ENCODE measurements around the gene ARHGAP44.

GRCh38 chr17:12911239-12911638 lies 121.9 kb downstream of the ARHGAP44 start:
- TF ChIP-seq POLR2AphosphoS5 (IDR thresholded peaks at IDR 0.05; ENCODE audit: low read depth, low read length) (no peak), POLR2A (IDR thresholded peaks at IDR 0.05; ENCODE audit: low read depth, low read length) (no peak), POU2F2 (IDR thresholded peaks at IDR 0.05; ENCODE audit: low read depth, low read length) (no peak), TAF1 (IDR thresholded peaks at IDR 0.05; ENCODE audit: low read depth, low read length) (no peak)

All from GM12891 (cell line).